Vagina (tissue), 2 donors: ENCODE results near the gene DNAAF5. TPM values are rescaled to one million over a fixed set of nuclear protein-coding genes. Genes with fewer than 3 reads are reported as not detected.
A peak's percentile ranks its signal among the peaks of the same experiment; 100 is the strongest.

Experiments
- DNase-seq, 2 donors: peaks; one replicate each; pipeline ENCODE4 v3.0.0-alpha.2; 2017; ENCODE audit errors: extremely low spot score in 2 of 2
- H3K27ac ChIP-seq: fragments of 200-600 bp; sonication (generic); one replicate; pipeline ENCODE4 v1.5.1; 2019
- H3K27me3 ChIP-seq: fragments of 200-600 bp; sonication (generic); one replicate; pipeline ENCODE4 v1.5.1; 2019
- H3K36me3 ChIP-seq, 2 donors: fragments of 200-600 bp; sonication (generic); one replicate each; pipeline ENCODE4 v1.5.1; 2017 to 2019
- H3K4me1 ChIP-seq: fragments of 200-600 bp; sonication (generic); one replicate; pipeline ENCODE4 v1.5.1; 2019
- H3K4me3 ChIP-seq, 2 donors: fragments of 200-600 bp; sonication (generic); 1 replicate in 1 of 2; 2 replicates in 1 of 2; pipeline ENCODE4 v1.5.1; 2016 to 2019
- H3K9me3 ChIP-seq: fragments of 200-600 bp; sonication (generic); one replicate; pipeline ENCODE4 v1.5.1; 2019
- POLR2A ChIP-seq, 2 donors: fragments of 450-650 bp; IDR thresholded peaks; one replicate each; pipeline ENCODE4 v1.6.1; 2017; ENCODE audit warnings: antibody characterized with exemption in 2 of 2, mild to moderate bottlenecking in 2 of 2, moderate library complexity in 2 of 2
- POLR2AphosphoS5 ChIP-seq, 2 donors: sonication (generic); formaldehyde crosslinking; IDR thresholded peaks; one replicate each; pipeline ENCODE4 v1.9.0; 2017; ENCODE audit warnings: antibody characterized with exemption in 2 of 2, mild to moderate bottlenecking in 2 of 2, low read depth in 1 of 2; ENCODE audit not compliant: insufficient read depth in 1 of 2
- intact Hi-C: fragments of 100-400 bp; cut with DNase I; formaldehyde crosslinking; loops from one replicate; pipeline ENCODE4 v1.15.1; 2023
- total RNA-seq: library from RNA; depleted of rRNA; stranded (reverse); fragments of >200 nt; gene quantifications from one replicate; pipeline ENCODE4 v1.2.3, GENCODE V29; 2016
- TF ChIP-seq, protein P1 (sequence below), 3 experiments: fragments of 450-650 bp in 2 of 3; fragments of 200-600 bp in 1 of 3; sonication (generic) in 1 of 3; IDR thresholded peaks; one replicate each; pipeline ENCODE4 v1.5.1; 2017 to 2019; ENCODE audit warnings: antibody characterized with exemption in 3 of 3, mild to moderate bottlenecking in 2 of 3, moderate library complexity in 2 of 3

The DNAAF5 gene
- total RNA-seq, 1 donor from 2014 or later = 29.7 TPM

DNA sequence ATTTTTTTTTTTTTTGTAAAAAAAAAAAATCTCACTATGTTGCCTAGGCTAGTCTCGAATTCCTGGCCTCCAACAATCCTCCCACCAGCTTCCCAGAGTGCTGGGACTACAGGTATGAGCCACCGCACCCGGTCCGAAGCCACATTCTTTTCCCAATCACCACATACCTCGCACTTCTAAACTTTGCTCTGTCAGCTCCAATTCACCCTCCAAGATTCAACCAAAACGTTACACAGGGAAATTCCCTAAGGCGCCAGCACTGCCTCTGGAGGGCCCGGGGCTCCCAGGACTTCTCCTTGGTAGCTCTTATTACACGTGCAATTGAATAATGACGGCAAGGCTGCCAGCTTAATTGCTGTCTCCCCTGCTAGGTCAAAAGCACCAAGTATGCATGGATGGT lies 10.3 kb upstream of the DNAAF5 start:
- intact Hi-C loops = no loop called here
- no peaks in the 10 kb centered on the region for H3K9me3 ChIP-seq

DNA sequence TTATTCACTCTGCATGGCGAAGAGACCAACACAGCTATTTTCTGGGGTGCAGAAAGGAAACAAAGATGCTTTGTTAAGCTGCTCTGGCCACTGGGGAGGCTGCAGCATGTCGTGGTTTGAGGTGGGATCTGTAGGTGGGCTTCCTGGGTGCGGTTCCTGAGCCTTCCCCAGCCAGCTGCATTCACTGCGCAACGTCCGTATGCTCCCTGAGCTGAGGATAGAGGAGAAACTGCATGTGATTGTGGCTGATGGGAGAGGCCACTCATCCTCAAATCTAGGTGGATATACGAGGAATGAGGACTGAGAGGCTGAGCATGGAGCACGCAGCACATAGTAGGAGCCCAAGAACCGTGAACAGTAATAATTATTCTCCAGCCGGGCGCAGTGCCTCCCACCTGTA lies 9.9 kb upstream of the DNAAF5 start:
- H3K4me1 ChIP-seq = peaks cover 4% of the 10 kb centered on the region
- H3K9me3 ChIP-seq = no peaks in the 10 kb centered on the region
- intact Hi-C loops = no loop called here
- H3K27me3 ChIP-seq = no peaks in the 10 kb centered on the region
- no peaks in the 10 kb centered on the region for H3K36me3 ChIP-seq
- H3K27ac ChIP-seq = no peak overlapping the region
- no peak overlapping the region for H3K4me3 ChIP-seq
- DNase-seq = peak in 1 of 2 donors; percentile 61
- no peak for TF ChIP-seq POLR2AphosphoS5 (IDR thresholded peaks at IDR 0.05; ENCODE audit: insufficient read depth in 1 of 2, low read depth in 1 of 2)
- no peak for TF ChIP-seq POLR2A (IDR thresholded peaks at IDR 0.05)
- TF ChIP-seq, protein P1, sequence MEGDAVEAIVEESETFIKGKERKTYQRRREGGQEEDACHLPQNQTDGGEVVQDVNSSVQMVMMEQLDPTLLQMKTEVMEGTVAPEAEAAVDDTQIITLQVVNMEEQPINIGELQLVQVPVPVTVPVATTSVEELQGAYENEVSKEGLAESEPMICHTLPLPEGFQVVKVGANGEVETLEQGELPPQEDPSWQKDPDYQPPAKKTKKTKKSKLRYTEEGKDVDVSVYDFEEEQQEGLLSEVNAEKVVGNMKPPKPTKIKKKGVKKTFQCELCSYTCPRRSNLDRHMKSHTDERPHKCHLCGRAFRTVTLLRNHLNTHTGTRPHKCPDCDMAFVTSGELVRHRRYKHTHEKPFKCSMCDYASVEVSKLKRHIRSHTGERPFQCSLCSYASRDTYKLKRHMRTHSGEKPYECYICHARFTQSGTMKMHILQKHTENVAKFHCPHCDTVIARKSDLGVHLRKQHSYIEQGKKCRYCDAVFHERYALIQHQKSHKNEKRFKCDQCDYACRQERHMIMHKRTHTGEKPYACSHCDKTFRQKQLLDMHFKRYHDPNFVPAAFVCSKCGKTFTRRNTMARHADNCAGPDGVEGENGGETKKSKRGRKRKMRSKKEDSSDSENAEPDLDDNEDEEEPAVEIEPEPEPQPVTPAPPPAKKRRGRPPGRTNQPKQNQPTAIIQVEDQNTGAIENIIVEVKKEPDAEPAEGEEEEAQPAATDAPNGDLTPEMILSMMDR (IDR thresholded peaks at IDR 0.05) = no peak

More for the DNA sequence above, 10.3 kb upstream of the DNAAF5 start:
- Histone ChIP-seq H3K27ac (no peak overlapping the region), H3K4me1 (peaks cover 8% of the 10 kb centered on the region), H3K4me3 (no peak overlapping the region), H3K27me3 (no peaks in the 10 kb centered on the region), H3K36me3 (no peaks in the 10 kb centered on the region)
- no peak for TF ChIP-seq POLR2AphosphoS5 (IDR thresholded peaks at IDR 0.05; ENCODE audit: insufficient read depth in 1 of 2, low read depth in 1 of 2)
- no peak for TF ChIP-seq POLR2A (IDR thresholded peaks at IDR 0.05)
- TF ChIP-seq, protein P1 (IDR thresholded peaks at IDR 0.05) = no peak
- DNase-seq = peak; percentile 46 to 69

DNA sequence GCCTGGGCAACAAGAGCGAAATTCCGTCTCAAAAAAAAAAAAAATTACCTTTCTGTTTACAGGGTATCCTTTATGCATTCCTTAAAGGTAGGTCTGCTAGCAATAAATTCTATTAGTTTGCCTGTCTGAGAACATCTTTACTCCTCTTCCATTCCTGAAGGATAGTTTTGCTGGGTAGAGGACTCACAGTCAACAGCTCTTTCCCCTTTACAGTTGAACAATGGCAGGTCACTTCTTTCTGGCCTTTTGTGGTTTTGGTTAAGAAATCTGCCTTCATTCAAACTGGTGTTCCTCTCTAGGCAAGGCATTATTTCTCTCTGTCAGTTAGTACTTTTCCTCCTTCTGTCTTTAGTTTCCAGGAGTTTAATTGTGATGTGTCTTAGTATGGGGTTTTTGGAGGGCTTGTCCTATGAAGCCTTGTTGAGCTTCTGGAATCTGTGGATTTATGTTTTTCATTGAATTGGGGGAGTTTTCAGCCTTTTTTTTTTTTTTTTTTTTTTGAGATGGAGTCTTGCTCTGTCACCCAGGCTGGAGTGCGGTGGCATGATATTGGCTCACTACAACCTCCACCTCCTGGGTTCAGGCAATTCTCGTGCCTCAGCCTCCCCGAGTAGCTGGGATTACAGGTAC lies 4.8 kb upstream of the DNAAF5 start:
- intact Hi-C loops = no loop called here
- no peak overlapping the region for H3K4me3 ChIP-seq

DNA sequence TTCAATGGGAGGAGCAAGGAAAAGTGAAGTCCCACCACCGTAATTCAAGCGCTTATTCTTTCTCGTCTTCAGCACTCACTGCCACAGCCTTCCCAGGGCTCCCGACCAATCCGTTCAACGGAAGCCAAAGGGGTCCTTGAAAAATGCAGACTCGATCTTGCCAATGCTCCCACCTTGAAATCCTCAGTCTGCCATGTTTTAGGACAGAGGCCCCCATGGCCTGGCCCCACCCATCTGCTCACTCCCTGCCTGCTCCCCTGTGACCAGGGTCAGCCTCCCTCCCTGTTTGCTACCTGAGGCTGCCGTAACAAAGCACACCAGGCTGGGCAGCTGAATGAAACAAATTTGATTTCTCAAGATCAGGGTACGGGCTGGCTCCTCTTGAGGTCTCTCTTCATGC lies 3.0 kb upstream of the DNAAF5 start:
- intact Hi-C loops = no loop called here
- H3K27ac ChIP-seq = no peak overlapping the region
- H3K9me3 ChIP-seq = no peaks in the 10 kb centered on the region
- H3K36me3 ChIP-seq = no peaks in the 10 kb centered on the region
- peaks cover 23% of the 10 kb centered on the region for H3K4me1 ChIP-seq
- H3K27me3 ChIP-seq = no peaks in the 10 kb centered on the region
- peak in 1 of 2 donors; percentile 55 for DNase-seq
- TF ChIP-seq POLR2A (IDR thresholded peaks at IDR 0.05) (no peak), POLR2AphosphoS5 (IDR thresholded peaks at IDR 0.05; ENCODE audit: insufficient read depth in 1 of 2, low read depth in 1 of 2) (no peak)
- TF ChIP-seq, protein P1 (IDR thresholded peaks at IDR 0.05) = no peak
- H3K4me3 ChIP-seq = no peak overlapping the region

More for the DNA sequence above, 4.8 kb upstream of the DNAAF5 start:
- Histone ChIP-seq H3K27me3 (no peaks in the 10 kb centered on the region), H3K4me1 (peaks cover 10% of the 10 kb centered on the region), H3K36me3 (no peaks in the 10 kb centered on the region), H3K27ac (no peak overlapping the region), H3K9me3 (no peaks in the 10 kb centered on the region)
- TF ChIP-seq, protein P1 (IDR thresholded peaks at IDR 0.05) = no peak
- TF ChIP-seq POLR2AphosphoS5 (IDR thresholded peaks at IDR 0.05; ENCODE audit: insufficient read depth in 1 of 2, low read depth in 1 of 2) (no peak), POLR2A (IDR thresholded peaks at IDR 0.05) (no peak)
- DNase-seq = no peak

DNA sequence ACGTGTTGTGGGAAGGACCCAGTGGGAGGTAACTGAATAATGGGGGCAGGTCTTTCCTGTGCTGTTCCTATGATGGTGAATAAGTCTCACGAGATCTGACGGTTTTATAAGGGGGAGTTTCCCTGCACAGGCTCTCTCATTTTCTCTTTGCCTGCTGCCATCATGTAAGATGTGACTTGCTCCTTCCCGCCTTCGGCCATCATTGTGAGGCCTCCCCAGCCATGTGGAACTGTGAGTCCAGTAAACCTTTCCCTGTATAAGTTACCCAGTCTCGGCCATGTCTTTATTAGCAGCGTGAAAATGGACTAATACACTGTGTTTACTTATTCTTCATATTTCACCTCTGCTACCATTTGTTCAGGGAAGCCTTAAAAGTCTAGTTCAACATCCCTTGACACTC lies 2.2 kb upstream of the DNAAF5 start:
- no peak for TF ChIP-seq POLR2AphosphoS5 (IDR thresholded peaks at IDR 0.05; ENCODE audit: insufficient read depth in 1 of 2, low read depth in 1 of 2)
- intact Hi-C loops = no loop called here
- no peaks in the 10 kb centered on the region for H3K27me3 ChIP-seq
- H3K27ac ChIP-seq = no peak overlapping the region
- H3K4me1 ChIP-seq = peaks cover 25% of the 10 kb centered on the region
- no peak overlapping the region for H3K4me3 ChIP-seq
- peaks cover 0 to 3% of the 10 kb centered on the region in 2 donors for H3K36me3 ChIP-seq
- no peaks in the 10 kb centered on the region for H3K9me3 ChIP-seq
- peak in 1 of 2 donors; percentile 6 for DNase-seq
